H9 (cell line): ENCODE data around the gene MYH7. TPM values are rescaled to one million over a fixed set of nuclear protein-coding genes. Genes with fewer than 3 reads are reported as not detected.

Experiments used
- DNase-seq: peaks from one replicate; pipeline ENCODE4 v3.0.0-alpha.2; 2017
- H2AFZ ChIP-seq: one replicate; pipeline ENCODE4 v1.6.1; 2013; ENCODE audit warnings: mild to moderate bottlenecking, low read length, control low read depth, moderate library complexity
- H2AK5ac ChIP-seq: 2 replicates; pipeline ENCODE4 v1.6.1; 2013; ENCODE audit warnings: low read length, control low read depth, mixed read lengths; ENCODE audit not compliant: insufficient read length
- H2BK120ac ChIP-seq: one replicate; pipeline ENCODE4 v1.6.1; 2013; ENCODE audit warnings: low read depth, mild to moderate bottlenecking, low read length, control low read depth, inconsistent platforms; ENCODE audit not compliant: poor library complexity, severe bottlenecking
- H2BK12ac ChIP-seq: 2 replicates; pipeline ENCODE4 v1.6.1; 2013; ENCODE audit warnings: low read length, control low read depth, mixed read lengths, low read depth; ENCODE audit not compliant: insufficient read length
- H2BK15ac ChIP-seq: 2 replicates; pipeline ENCODE4 v1.6.1; 2013; ENCODE audit warnings: low read depth, low read length, control low read depth
- H2BK20ac ChIP-seq: one replicate; pipeline ENCODE4 v1.6.1; 2013; ENCODE audit warnings: low read depth, mild to moderate bottlenecking, low read length, control low read depth, inconsistent platforms; ENCODE audit not compliant: poor library complexity, severe bottlenecking
- H2BK5ac ChIP-seq: 2 replicates; pipeline ENCODE4 v1.6.1; 2013; ENCODE audit warnings: low read length, control low read depth, mixed read lengths; ENCODE audit not compliant: insufficient read length
- H3K14ac ChIP-seq: 2 replicates; pipeline ENCODE4 v1.6.1; 2013; ENCODE audit warnings: low read length, control low read depth; ENCODE audit not compliant: insufficient read depth
- H3K18ac ChIP-seq: 2 replicates; pipeline ENCODE4 v1.6.1; 2013; ENCODE audit warnings: low read depth, mild to moderate bottlenecking, mixed read lengths, low read length, control low read depth; ENCODE audit not compliant: insufficient read length
- H3K23ac ChIP-seq: 2 replicates; pipeline ENCODE4 v1.6.1; 2013; ENCODE audit warnings: low read length, control low read depth, mixed read lengths, low read depth; ENCODE audit not compliant: insufficient read length
- H3K23me2 ChIP-seq: 2 replicates; pipeline ENCODE4 v1.6.1; 2013; ENCODE audit warnings: low read depth, mild to moderate bottlenecking, mixed read lengths, low read length, control low read depth; ENCODE audit not compliant: insufficient read length, poor library complexity, severe bottlenecking
- H3K27ac ChIP-seq: 2 replicates; pipeline ENCODE4 v1.5.1; 2013; ENCODE audit warnings: low read length, control low read depth, mixed read lengths, low read depth; ENCODE audit not compliant: insufficient read length
- H3K27me3 ChIP-seq: 2 replicates; pipeline ENCODE4 v1.6.1; 2013; ENCODE audit warnings: low read length, control low read depth, inconsistent platforms; ENCODE audit not compliant: insufficient read depth
- H3K4ac ChIP-seq: 2 replicates; pipeline ENCODE4 v1.6.1; 2013; ENCODE audit warnings: low read depth, mild to moderate bottlenecking, control low read depth, inconsistent platforms, low read length, moderate library complexity
- H3K4me1 ChIP-seq: 2 replicates; pipeline ENCODE4 v1.6.1; 2013; ENCODE audit warnings: low read length, control low read depth, inconsistent platforms; ENCODE audit not compliant: insufficient read depth
- H3K4me2 ChIP-seq: 2 replicates; pipeline ENCODE4 v1.6.1; 2013; ENCODE audit warnings: low read length, control low read depth, mixed read lengths; ENCODE audit not compliant: insufficient read length, insufficient read depth
- H3K56ac ChIP-seq: 2 replicates; pipeline ENCODE4 v1.6.1; 2013; ENCODE audit warnings: low read depth, mild to moderate bottlenecking, mixed read lengths, low read length, control low read depth; ENCODE audit not compliant: insufficient read length
- H3K79me1 ChIP-seq: 2 replicates; pipeline ENCODE4 v1.6.1; 2013; ENCODE audit warnings: low read depth, mild to moderate bottlenecking, moderate library complexity, low read length, control low read depth, inconsistent platforms; ENCODE audit not compliant: insufficient read depth, poor library complexity, severe bottlenecking
- H3K79me2 ChIP-seq: 2 replicates; pipeline ENCODE4 v1.6.1; 2013; ENCODE audit warnings: low read length, control low read depth, inconsistent platforms; ENCODE audit not compliant: insufficient read depth
- H3K9ac ChIP-seq: 2 replicates; pipeline ENCODE4 v1.6.1; 2013; ENCODE audit warnings: low read length, control low read depth, mixed read lengths; ENCODE audit not compliant: insufficient read length; ENCODE audit errors: extremely low read depth
- H3K9me3 ChIP-seq: one replicate; pipeline ENCODE4 v1.6.1; 2013; ENCODE audit warnings: low read depth, low read length, inconsistent platforms; ENCODE audit not compliant: control insufficient read depth
- H3T11ph ChIP-seq: one replicate; pipeline ENCODE4 v1.6.1; 2013; ENCODE audit warnings: mild to moderate bottlenecking, low read length, control low read depth, inconsistent platforms
- H4K20me1 ChIP-seq: one replicate; pipeline ENCODE4 v1.6.1; 2013; ENCODE audit not compliant: control insufficient read depth, insufficient read length, insufficient read depth
- H4K5ac ChIP-seq: 2 replicates; pipeline ENCODE4 v1.6.1; 2013; ENCODE audit warnings: low read depth, mild to moderate bottlenecking, mixed read lengths, low read length, control low read depth; ENCODE audit not compliant: insufficient read length
- H4K8ac ChIP-seq: replicated peaks from 2 replicates; pipeline ENCODE4 v1.6.1; 2013; ENCODE audit warnings: low read length, control low read depth, mixed read lengths, low read depth; ENCODE audit not compliant: insufficient read length
- H4K91ac ChIP-seq: 2 replicates; pipeline ENCODE4 v1.6.1; 2013; ENCODE audit warnings: low read depth, mild to moderate bottlenecking, moderate library complexity, mixed read lengths, low read length, control low read depth; ENCODE audit not compliant: insufficient read length
- H3K27ac Mint-ChIP-seq, 3 experiments: 2 replicates in 2 of 3; 3 replicates in 1 of 3; pipeline ENCODE4 v1.8.0; 2020 to 2021; ENCODE audit warnings: mixed read lengths in 3 of 3, mild to moderate bottlenecking in 1 of 3, moderate library complexity in 1 of 3
- H3K27me3 Mint-ChIP-seq: 2 replicates; pipeline ENCODE4 v1.8.0; 2021; ENCODE audit warnings: low read depth, mild to moderate bottlenecking, moderate library complexity, mixed read lengths
- H3K36me3 Mint-ChIP-seq, 3 experiments: 2 replicates in 2 of 3; 3 replicates in 1 of 3; pipeline ENCODE4 v1.8.0; 2020 to 2021; ENCODE audit warnings: low read depth in 3 of 3, mixed read lengths in 3 of 3; ENCODE audit not compliant: insufficient read depth in 1 of 3
- H3K4me1 Mint-ChIP-seq, 2 experiments: 2 replicates each; pipeline ENCODE4 v1.8.0; 2020; ENCODE audit warnings: mixed read lengths in 2 of 2
- H3K4me3 Mint-ChIP-seq, 2 experiments: 2 replicates in 1 of 2; 3 replicates in 1 of 2; pipeline ENCODE4 v1.8.0; 2020 to 2021; ENCODE audit warnings: mild to moderate bottlenecking in 2 of 2, mixed read lengths in 2 of 2, moderate library complexity in 1 of 2
- H3K9me3 Mint-ChIP-seq, 2 experiments: 2 replicates in 1 of 2; 3 replicates in 1 of 2; pipeline ENCODE4 v1.8.0; 2020; ENCODE audit warnings: mild to moderate bottlenecking in 2 of 2, mixed read lengths in 2 of 2, moderate library complexity in 1 of 2
- CTCF ChIP-seq: fragments of 200-600 bp; sonication (generic); conservative IDR thresholded peaks from 3 replicates; pipeline ENCODE4 v1.8.0; 2021; ENCODE audit warnings: antibody characterized with exemption, mild to moderate bottlenecking
- WGBS: extraction: QIAGEN DNeasy Blood & Tissue Kit; methylation state at CpG from one replicate; pipeline ENCODE4 v1.1.7; 2013; ENCODE audit warnings: missing lambda C conversion rate, low lambda C conversion rate, mixed read lengths; ENCODE audit not compliant: insufficient read length; ENCODE audit errors: extremely low coverage; 5-methylcytosine and 5-hydroxymethylcytosine counted together
- total RNA-seq: library from RNA; stranded (reverse); gene quantifications from 2 replicates; pipeline ENCODE4 v1.2.1, GENCODE V29; 2021

Gene MYH7
- total RNA-seq, 1 experiment from 2014 or later, result not detected

- H3K4me3 Mint-ChIP-seq, result no peak overlapping the region
- H4K20me1 ChIP-seq, result no peaks in the 10 kb centered on the region
- no peaks in the 10 kb centered on the region for H3K27me3 ChIP-seq
- no peak overlapping the region; a peak in 1 of 7 replicates for H3K27ac Mint-ChIP-seq
- H3K23me2 ChIP-seq, result no peaks in the 10 kb centered on the region
- H3K9me3 ChIP-seq, result no peaks in the 10 kb centered on the region
- no peak overlapping the region for H4K5ac ChIP-seq
- no peaks in the 10 kb centered on the region for H3K79me1 ChIP-seq
- no peaks in the 10 kb centered on the region for H3K79me2 ChIP-seq
- H3T11ph ChIP-seq, result no peak overlapping the region
- H3K18ac ChIP-seq, result no peak overlapping the region
- H2BK20ac ChIP-seq, result no peak overlapping the region
- no peak overlapping the region for H2BK5ac ChIP-seq
- H2AK5ac ChIP-seq, result no peak overlapping the region
- H2AFZ ChIP-seq, result no peak overlapping the region
- H3K23ac ChIP-seq, result no peak overlapping the region
- no peak overlapping the region for H2BK15ac ChIP-seq
- no peak overlapping the region for H2BK120ac ChIP-seq
- no peak for DNase-seq
- no peak overlapping the region for H3K27ac ChIP-seq
- TF ChIP-seq CTCF, result no peak
- no peak overlapping the region for H3K14ac ChIP-seq
- no peak overlapping the region for H3K4me2 ChIP-seq
- H3K36me3 Mint-ChIP-seq, result no peaks in the 10 kb centered on the region
- no peak overlapping the region for H2BK12ac ChIP-seq
- peaks cover 42% of the 10 kb centered on the region for H3K27me3 Mint-ChIP-seq
- H3K9me3 Mint-ChIP-seq, result no peaks in the 10 kb centered on the region; a peak in 1 of 5 replicates
- no peak overlapping the region for H3K9ac ChIP-seq
- H4K91ac ChIP-seq, result no peak overlapping the region
- peaks cover 15 to 16% of the 10 kb centered on the region in 2 experiments; a peak in 3 of 4 replicates for H3K4me1 Mint-ChIP-seq
- no peak overlapping the region for H4K8ac ChIP-seq
- no peaks in the 10 kb centered on the region; the same call in 1 of the 2 replicates for H3K4me1 ChIP-seq
- no peak overlapping the region for H3K4ac ChIP-seq
- H3K56ac ChIP-seq, result no peak overlapping the region
- no CpG with 5 or more reads among the region's 10 CpGs for WGBS
Measured at GRCh38 chr14:23425169-23425568, 10.3 kb downstream of the MYH7 start.
